AG04449 (cell line): ENCODE results near the gene VPS13A.

ENCODE experiments used
- CTCF ChIA-PET: fragments of 350-600 bp; formaldehyde crosslinking; extraction: SDS; loops from one replicate; lab custom pipeline; 2021; ENCODE audit warnings: antibody characterized with exemption; lab: Yijun Ruan, JAX
- POLR2A ChIA-PET: fragments of 400-600, 350-600 bp; formaldehyde crosslinking; extraction: SDS; loops from one replicate; lab custom pipeline; 2020; ENCODE audit warnings: antibody characterized with exemption, inconsistent platforms; lab: Yijun Ruan, JAX
- DNase-seq: peaks from one replicate; pipeline ENCODE4 v3.0.0-alpha.2; 2010; ENCODE audit warnings: low read depth, low spot score
- H3K4me3 ChIP-seq: 2 replicates; pipeline ENCODE4 v1.5.1; 2011; ENCODE audit warnings: low read depth, mild to moderate bottlenecking, control low read depth, low read length
- CTCF ChIP-seq: IDR thresholded peaks from one replicate; pipeline ENCODE4 v1.5.1; 2011; ENCODE audit warnings: mild to moderate bottlenecking, moderate library complexity, low read length, control low read depth, inconsistent platforms; ENCODE audit not compliant: insufficient read depth; ENCODE audit errors: missing control alignments

VPS13A gene

GRCh38 chr9:77293949-77294348, 116.6 kb downstream of the VPS13A start:
- ChIA-PET POLR2A (no interaction called here), CTCF (interaction anchor here (0.6 to 3.6 kb wide), 3 partner anchors 9 to 14 kb away, joined by 3 to 42 read pairs (median 23); no protein-coding TSS in a partner anchor)
- H3K4me3 ChIP-seq: no peak overlapping the region
- TF ChIP-seq CTCF: no peak
- DNase-seq: no peak

GRCh38 chr9:77304543-77304942, 127.2 kb downstream of the VPS13A start:
- no peak overlapping the region for H3K4me3 ChIP-seq
- no peak for TF ChIP-seq CTCF
- CTCF ChIA-PET: interaction anchor here (6.3 kb wide), 1 partner anchor 12 kb away, joined by 42 read pairs; no protein-coding TSS in a partner anchor
- no peak for DNase-seq
- POLR2A ChIA-PET: no interaction called here

- TF ChIP-seq CTCF: no peak
- no peak overlapping the region for H3K4me3 ChIP-seq
- ChIA-PET POLR2A (interaction anchor here (0.6 to 0.9 kb wide), 4 partner anchors 20 to 421 kb away, joined by 3 to 4 read pairs (median 4); no protein-coding TSS in a partner anchor), CTCF (interaction anchor here (1.0 to 6.3 kb wide), 4 partner anchors 10 to 128 kb away, joined by 3 to 42 read pairs (median 3); no protein-coding TSS in a partner anchor)
- DNase-seq: peak; percentile 42
Observed at GRCh38 chr9:77305622-77306400, 128.5 kb downstream of the VPS13A start.

- CTCF ChIA-PET: interaction anchor here (0.9 to 6.3 kb wide), 3 partner anchors 13 to 140 kb away, joined by 3 to 42 read pairs (median 4); no protein-coding TSS in a partner anchor
- no peak for DNase-seq
- no peak overlapping the region for H3K4me3 ChIP-seq
- TF ChIP-seq CTCF: no peak
- POLR2A ChIA-PET: no interaction called here
Observed at GRCh38 chr9:77307166-77307565, 129.8 kb downstream of the VPS13A start.

- no peak for DNase-seq
- CTCF ChIA-PET: interaction anchor here (1.2 kb wide), 1 partner anchor 24 kb away, joined by 7 read pairs; no protein-coding TSS in a partner anchor
- H3K4me3 ChIP-seq: no peak overlapping the region
- TF ChIP-seq CTCF: no peak
- POLR2A ChIA-PET: no interaction called here
Observed at GRCh38 chr9:77316058-77316457, 138.7 kb downstream of the VPS13A start.

- no peak overlapping the region for H3K4me3 ChIP-seq
- no peak for TF ChIP-seq CTCF
- POLR2A ChIA-PET: no interaction called here
- DNase-seq: no peak
- CTCF ChIA-PET: no interaction called here
Observed at GRCh38 chr9:77325058-77325457, 147.7 kb downstream of the VPS13A start.
